Osteocyte (in vitro differentiated cells): ENCODE results near the gene PLXNA4. TPM values are rescaled to one million over a fixed set of nuclear protein-coding genes. Genes with fewer than 3 reads are reported as not detected.

Experiments used
- DNase-seq: peaks from one replicate; pipeline ENCODE4 v3.0.0; 2021; ENCODE audit warnings: mixed read lengths; ENCODE audit not compliant: unreplicated experiment; ENCODE audit errors: extremely low spot score
- H3K27ac Mint-ChIP-seq: one replicate; pipeline ENCODE4 v1.8.0; 2021; ENCODE audit warnings: mild to moderate bottlenecking, mixed read lengths; ENCODE audit not compliant: unreplicated experiment
- H3K27me3 Mint-ChIP-seq: one replicate; pipeline ENCODE4 v1.8.0; 2021; ENCODE audit warnings: mixed read lengths; ENCODE audit not compliant: unreplicated experiment
- H3K36me3 Mint-ChIP-seq: one replicate; pipeline ENCODE4 v1.8.0; 2021; ENCODE audit warnings: mixed read lengths; ENCODE audit not compliant: unreplicated experiment
- H3K4me1 Mint-ChIP-seq: one replicate; pipeline ENCODE4 v1.8.0; 2021; ENCODE audit warnings: mixed read lengths; ENCODE audit not compliant: unreplicated experiment
- H3K4me3 Mint-ChIP-seq: one replicate; pipeline ENCODE4 v1.8.0; 2021; ENCODE audit warnings: mild to moderate bottlenecking, moderate library complexity, mixed read lengths; ENCODE audit not compliant: unreplicated experiment
- H3K9me3 Mint-ChIP-seq: one replicate; pipeline ENCODE4 v1.8.0; 2021; ENCODE audit warnings: mixed read lengths; ENCODE audit not compliant: unreplicated experiment
- CTCF ChIP-seq: fragments of 200-600 bp; sonication (generic); IDR thresholded peaks from 2 replicates; pipeline ENCODE4 v1.5.0; 2021; ENCODE audit warnings: antibody characterized with exemption, mild to moderate bottlenecking, moderate library complexity
- total RNA-seq: library from RNA; stranded (reverse); gene quantifications from 2 replicates; pipeline ENCODE4 v1.2.1, GENCODE V29; 2021

Gene PLXNA4
- total RNA-seq, 1 donor from 2014 or later: 59.0 TPM

- H3K36me3 Mint-ChIP-seq: no peaks in the 10 kb centered on the region
- H3K27me3 Mint-ChIP-seq: peaks cover 40% of the 10 kb centered on the region
- TF ChIP-seq CTCF: no peak
- no peaks in the 10 kb centered on the region for H3K9me3 Mint-ChIP-seq
- no peak overlapping the region for H3K27ac Mint-ChIP-seq
- no peaks in the 10 kb centered on the region for H3K4me1 Mint-ChIP-seq
- H3K4me3 Mint-ChIP-seq: no peak overlapping the region
- DNase-seq: no peak
Measured at GRCh38 chr7:132100483-132100882, 475.8 kb downstream of the PLXNA4 start.

- Mint-ChIP-seq H3K36me3 (no peaks in the 10 kb centered on the region), H3K9me3 (no peaks in the 10 kb centered on the region), H3K4me1 (no peaks in the 10 kb centered on the region), H3K27ac (no peak overlapping the region), H3K4me3 (no peak overlapping the region), H3K27me3 (peaks cover 51% of the 10 kb centered on the region)
- no peak for DNase-seq
- no peak for TF ChIP-seq CTCF
Measured at GRCh38 chr7:132099163-132099562, 477.1 kb downstream of the PLXNA4 start.

- Mint-ChIP-seq H3K9me3 (no peaks in the 10 kb centered on the region), H3K4me1 (no peaks in the 10 kb centered on the region), H3K4me3 (no peak overlapping the region), H3K27me3 (peaks cover 54% of the 10 kb centered on the region), H3K27ac (no peak overlapping the region), H3K36me3 (no peaks in the 10 kb centered on the region)
- no peak for DNase-seq
- TF ChIP-seq CTCF: no peak
Measured at GRCh38 chr7:132098327-132098726, 477.9 kb downstream of the PLXNA4 start.

- Mint-ChIP-seq H3K9me3 (no peaks in the 10 kb centered on the region), H3K27ac (no peak overlapping the region), H3K36me3 (no peaks in the 10 kb centered on the region), H3K4me3 (no peak overlapping the region), H3K4me1 (no peaks in the 10 kb centered on the region), H3K27me3 (peaks cover 60% of the 10 kb centered on the region)
- DNase-seq: no peak
- no peak for TF ChIP-seq CTCF
Measured at GRCh38 chr7:132097550-132098134, 478.6 kb downstream of the PLXNA4 start.

- Mint-ChIP-seq H3K4me3 (no peak overlapping the region), H3K9me3 (no peaks in the 10 kb centered on the region), H3K4me1 (no peaks in the 10 kb centered on the region), H3K36me3 (no peaks in the 10 kb centered on the region), H3K27me3 (peaks cover 66% of the 10 kb centered on the region), H3K27ac (no peak overlapping the region)
- no peak for DNase-seq
- no peak for TF ChIP-seq CTCF
Measured at GRCh38 chr7:132095111-132095765, 481.0 kb downstream of the PLXNA4 start.
